SK-N-SH (cell line): ENCODE measurements around the gene ATP6V1B1. TPM values are rescaled to one million over a fixed set of nuclear protein-coding genes. Genes with fewer than 3 reads are reported as not detected.

Experiments
- CTCF ChIA-PET: fragments of 300-600, 350-600 bp; formaldehyde crosslinking; extraction: SDS; loops from one replicate; lab custom pipeline; 2021; lab: Yijun Ruan, JAX
- POLR2A ChIA-PET: fragments of 350-600 bp; sonication (Branson Sonifier 250); formaldehyde crosslinking; extraction: SDS; loops from one replicate; lab custom pipeline; 2020; ENCODE audit warnings: antibody characterized with exemption, inconsistent platforms; lab: Yijun Ruan, JAX
- DNase-seq: peaks from one replicate; pipeline ENCODE4 v3.0.0; 2012
- H2AFZ ChIP-seq: fragments of 200-600 bp; sonication (generic); 2 replicates; pipeline ENCODE4 v1.8.1; 2016; ENCODE audit warnings: antibody characterized with exemption, mild to moderate bottlenecking, low read depth
- H3F3A ChIP-seq: fragments of 200-600 bp; sonication (generic); replicated peaks from 2 replicates; pipeline ENCODE3; 2016; ENCODE audit warnings: antibody characterized with exemption, mild to moderate bottlenecking; ENCODE audit not compliant: insufficient read depth
- H3K27ac ChIP-seq, 2 experiments: fragments of 200-500 bp in 1 of 2; fragments of 200-600 bp in 1 of 2; sonication (Bioruptor generic) in 1 of 2; sonication (generic), shearing (Covaris generic) in 1 of 2; 2 replicates each; pipeline versions ENCODE4 v1.5.1 to v1.6.1; 2014 to 2016; ENCODE audit warnings: low read depth in 2 of 2, inconsistent platforms in 1 of 2, low read length in 1 of 2, mild to moderate bottlenecking in 1 of 2, mixed read lengths in 1 of 2
- H3K27me3 ChIP-seq: fragments of 200-600 bp; sonication (generic), shearing (Covaris generic); 2 replicates; pipeline ENCODE4 v1.6.1; 2016; ENCODE audit warnings: mixed run types; ENCODE audit not compliant: insufficient read depth
- H3K36me3 ChIP-seq, 2 experiments: fragments of 200-500 bp in 1 of 2; fragments of 200-600 bp in 1 of 2; sonication (Bioruptor generic) in 1 of 2; sonication (generic) in 1 of 2; replicated peaks in 1 of 2; 2 replicates each; pipeline versions ENCODE3 to v1.5.1; 2014 to 2016; ENCODE audit warnings: low read length in 1 of 2, mild to moderate bottlenecking in 1 of 2; ENCODE audit not compliant: insufficient read depth in 2 of 2, control insufficient read depth in 1 of 2
- H3K4me1 ChIP-seq, 2 experiments: fragments of 200-500 bp in 1 of 2; fragments of 200-600 bp in 1 of 2; sonication (Bioruptor generic) in 1 of 2; sonication (generic), shearing (Covaris generic) in 1 of 2; 2 replicates each; pipeline versions ENCODE4 v1.5.1 to v1.6.1; 2014 to 2016; ENCODE audit warnings: low read depth in 1 of 2, low read length in 1 of 2, mixed run types in 1 of 2; ENCODE audit not compliant: insufficient read depth in 2 of 2, control insufficient read depth in 1 of 2
- H3K4me2 ChIP-seq: fragments of 200-600 bp; sonication (generic), shearing (Covaris generic); 2 replicates; pipeline ENCODE4 v1.6.1; 2017; ENCODE audit warnings: mixed run types
- H3K4me3 ChIP-seq, 2 experiments: fragments of 200-500 bp in 1 of 2; fragments of 200-600 bp in 1 of 2; sonication (Bioruptor generic) in 1 of 2; sonication (generic), shearing (Covaris generic) in 1 of 2; 2 replicates each; pipeline versions ENCODE4 v1.5.1 to v1.8.1; 2014 to 2016; ENCODE audit warnings: low read depth in 2 of 2, inconsistent platforms in 1 of 2, low read length in 1 of 2, mild to moderate bottlenecking in 1 of 2, mixed read lengths in 1 of 2, moderate library complexity in 1 of 2
- H3K79me2 ChIP-seq: fragments of 200-600 bp; sonication (generic); 2 replicates; pipeline ENCODE4 v1.8.1; 2017; ENCODE audit warnings: mild to moderate bottlenecking; ENCODE audit not compliant: insufficient read depth
- H3K9ac ChIP-seq: fragments of 200-600 bp; sonication (generic); 2 replicates; pipeline ENCODE4 v1.6.1; 2017; ENCODE audit warnings: mixed run types
- H3K9me2 ChIP-seq: fragments of 200-600 bp; sonication (generic); 2 replicates; pipeline ENCODE4 v1.6.1; 2017; ENCODE audit warnings: mixed run types
- H3K9me3 ChIP-seq: fragments of 200-600 bp; sonication (generic); 2 replicates; pipeline ENCODE4 v1.6.1; 2017; ENCODE audit warnings: mixed run types, mild to moderate bottlenecking, moderate library complexity
- H4K20me1 ChIP-seq: fragments of 200-600 bp; sonication (generic); 2 replicates; pipeline ENCODE4 v1.6.1; 2017; ENCODE audit warnings: mild to moderate bottlenecking, mixed run types; ENCODE audit not compliant: insufficient read depth
- EZH2phosphoT487 ChIP-seq: fragments of 200-600 bp; sonication (generic); IDR thresholded peaks from 2 replicates; pipeline ENCODE4 v1.6.1; 2017; ENCODE audit warnings: low read depth, mixed run types, mild to moderate bottlenecking, antibody characterized with exemption, moderate library complexity, borderline replicate concordance
- FOSL2 ChIP-seq: IDR thresholded peaks from 2 replicates; pipeline ENCODE4 v1.4.0; 2012; ENCODE audit warnings: low read depth, mild to moderate bottlenecking, moderate library complexity, borderline replicate concordance
- FOXJ3 ChIP-seq: sonication (generic); formaldehyde crosslinking; IDR thresholded peaks from 2 replicates; pipeline ENCODE4 v1.5.1; 2020; ENCODE audit warnings: mild to moderate bottlenecking, missing genetic modification reagents
- GABPA ChIP-seq: IDR thresholded peaks from 2 replicates; pipeline ENCODE4 v1.4.0; 2012; ENCODE audit warnings: low read depth, mild to moderate bottlenecking
- GATA2 ChIP-seq: sonication (generic); formaldehyde crosslinking; IDR thresholded peaks from 2 replicates; pipeline ENCODE4 v1.5.0; 2020; ENCODE audit warnings: mild to moderate bottlenecking, missing genetic modification reagents
- NRF1 ChIP-seq: IDR thresholded peaks from 2 replicates; pipeline ENCODE4 v1.6.1; 2012; ENCODE audit warnings: low read depth, mild to moderate bottlenecking, low read length
- RCOR1 ChIP-seq: fragments of 150-350 bp; IDR thresholded peaks from 2 replicates; pipeline ENCODE4 v1.6.1; 2017; ENCODE audit warnings: antibody characterized with exemption, low read length
- RFX5 ChIP-seq: IDR thresholded peaks from 2 replicates; pipeline ENCODE4 v1.6.1; 2012; ENCODE audit warnings: mild to moderate bottlenecking, improper control_type of control experiment, low read length
- TAF1 ChIP-seq: IDR thresholded peaks from 2 replicates; pipeline ENCODE4 v1.6.1; 2012; ENCODE audit warnings: low read depth, mild to moderate bottlenecking, low read length, moderate library complexity, borderline replicate concordance
- TCF12 ChIP-seq: IDR thresholded peaks from 2 replicates; pipeline ENCODE4 v1.4.0; 2012
- YY1 ChIP-seq: IDR thresholded peaks from 2 replicates; pipeline ENCODE4 v1.4.0; 2012; ENCODE audit warnings: low read depth, mild to moderate bottlenecking
- WGBS: methylation state at CpG from one replicate; pipeline ENCODE4 v1.1.6; 2017; ENCODE audit warnings: low lambda C conversion rate; 5-methylcytosine and 5-hydroxymethylcytosine counted together
- polyA plus RNA-seq, 3 experiments: library from polyadenylated mRNA; depleted of rRNA; stranded (reverse); fragments of >200 nt; gene quantifications; 2 replicates each; pipeline ENCODE4 v1.2.3, GENCODE V29; 2012
- TF ChIP-seq, protein P1 (sequence below): fragments of 150-350 bp; IDR thresholded peaks from 2 replicates; pipeline ENCODE4 v1.6.1; 2016; ENCODE audit warnings: mild to moderate bottlenecking, low read depth, low read length
- TF ChIP-seq, protein P2 (sequence below): IDR thresholded peaks from 2 replicates; pipeline ENCODE4 v1.4.0; 2012; ENCODE audit warnings: low read depth
- TF ChIP-seq, protein P3 (sequence below): fragments of 150-350 bp; IDR thresholded peaks from 2 replicates; pipeline ENCODE4 v1.6.1; 2017; ENCODE audit warnings: antibody characterized with exemption, low read length, low read depth, borderline replicate concordance
- TF ChIP-seq, protein P4 (sequence below): IDR thresholded peaks from 2 replicates; pipeline ENCODE4; 2012
- TF ChIP-seq, protein P5 (sequence below): IDR thresholded peaks from 2 replicates; pipeline ENCODE4 v1.6.1; 2012; ENCODE audit warnings: mild to moderate bottlenecking, low read depth, low read length, moderate library complexity

Gene ATP6V1B1
- polyA plus RNA-seq, 1 of the 3 experiments (the other 2 are of a cell fraction): 4.9 TPM

DNA sequence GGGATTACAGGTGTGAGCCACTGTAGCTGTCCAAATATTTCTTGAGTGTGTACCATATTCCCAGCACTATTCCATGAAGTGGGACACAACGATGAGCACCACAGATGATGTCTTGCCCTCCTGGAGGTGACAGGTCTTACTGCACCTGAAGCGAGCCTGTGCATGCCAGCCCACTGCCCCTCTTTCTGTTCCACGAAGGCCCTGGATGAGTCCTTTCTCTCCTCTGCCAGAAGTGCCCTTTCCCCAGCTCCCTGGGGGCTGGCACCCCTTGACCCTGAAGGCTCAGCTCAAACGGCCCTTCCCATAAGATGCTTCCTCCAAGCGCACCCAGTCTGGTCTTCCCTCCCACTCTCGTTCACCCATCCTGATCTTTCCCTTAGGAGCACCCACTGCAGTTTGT, 5.5 kb downstream of the ATP6V1B1 start:
- H4K20me1 ChIP-seq: no peaks in the 10 kb centered on the region
- H3K36me3 ChIP-seq: no peaks in the 10 kb centered on the region
- H3K27ac ChIP-seq: no peak overlapping the region
- H3K9me2 ChIP-seq: no peaks in the 10 kb centered on the region
- no peaks in the 10 kb centered on the region for H3K27me3 ChIP-seq
- ChIA-PET CTCF (interaction anchor here (1.0 to 8.6 kb wide), 5 partner anchors 21 to 151 kb away, joined by 4 to 127 read pairs (median 11); partner anchors contain the start of gene FIGLA), POLR2A (no interaction called here)
- DNase-seq: no peak
- 73% methylated on average over 6 of the region's 6 CpGs for WGBS
- H3K9me3 ChIP-seq: no peaks in the 10 kb centered on the region
- peaks cover 3% of the 10 kb centered on the region for H3F3A ChIP-seq
- H2AFZ ChIP-seq: no peak overlapping the region
- no peak overlapping the region for H3K9ac ChIP-seq
- H3K79me2 ChIP-seq: no peaks in the 10 kb centered on the region
- TF ChIP-seq GATA2 (CRISPR knock-in tag) (no peak), NRF1 (no peak), RFX5 (no peak), FOSL2 (no peak), TCF12 (no peak), TAF1 (no peak), EZH2phosphoT487 (no peak), GABPA (no peak)
- TF ChIP-seq, protein P1, sequence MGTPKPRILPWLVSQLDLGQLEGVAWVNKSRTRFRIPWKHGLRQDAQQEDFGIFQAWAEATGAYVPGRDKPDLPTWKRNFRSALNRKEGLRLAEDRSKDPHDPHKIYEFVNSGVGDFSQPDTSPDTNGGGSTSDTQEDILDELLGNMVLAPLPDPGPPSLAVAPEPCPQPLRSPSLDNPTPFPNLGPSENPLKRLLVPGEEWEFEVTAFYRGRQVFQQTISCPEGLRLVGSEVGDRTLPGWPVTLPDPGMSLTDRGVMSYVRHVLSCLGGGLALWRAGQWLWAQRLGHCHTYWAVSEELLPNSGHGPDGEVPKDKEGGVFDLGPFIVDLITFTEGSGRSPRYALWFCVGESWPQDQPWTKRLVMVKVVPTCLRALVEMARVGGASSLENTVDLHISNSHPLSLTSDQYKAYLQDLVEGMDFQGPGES: no peak
- TF ChIP-seq, protein P2, sequence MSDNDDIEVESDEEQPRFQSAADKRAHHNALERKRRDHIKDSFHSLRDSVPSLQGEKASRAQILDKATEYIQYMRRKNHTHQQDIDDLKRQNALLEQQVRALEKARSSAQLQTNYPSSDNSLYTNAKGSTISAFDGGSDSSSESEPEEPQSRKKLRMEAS: no peak
- TF ChIP-seq, protein P3, sequence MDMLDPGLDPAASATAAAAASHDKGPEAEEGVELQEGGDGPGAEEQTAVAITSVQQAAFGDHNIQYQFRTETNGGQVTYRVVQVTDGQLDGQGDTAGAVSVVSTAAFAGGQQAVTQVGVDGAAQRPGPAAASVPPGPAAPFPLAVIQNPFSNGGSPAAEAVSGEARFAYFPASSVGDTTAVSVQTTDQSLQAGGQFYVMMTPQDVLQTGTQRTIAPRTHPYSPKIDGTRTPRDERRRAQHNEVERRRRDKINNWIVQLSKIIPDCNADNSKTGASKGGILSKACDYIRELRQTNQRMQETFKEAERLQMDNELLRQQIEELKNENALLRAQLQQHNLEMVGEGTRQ: no peak
- H3K4me3 ChIP-seq: no peak overlapping the region
- peaks cover 0 to 19% of the 10 kb centered on the region in 2 experiments; a peak in 1 of 4 replicates for H3K4me1 ChIP-seq
- H3K4me2 ChIP-seq: no peak overlapping the region

DNA sequence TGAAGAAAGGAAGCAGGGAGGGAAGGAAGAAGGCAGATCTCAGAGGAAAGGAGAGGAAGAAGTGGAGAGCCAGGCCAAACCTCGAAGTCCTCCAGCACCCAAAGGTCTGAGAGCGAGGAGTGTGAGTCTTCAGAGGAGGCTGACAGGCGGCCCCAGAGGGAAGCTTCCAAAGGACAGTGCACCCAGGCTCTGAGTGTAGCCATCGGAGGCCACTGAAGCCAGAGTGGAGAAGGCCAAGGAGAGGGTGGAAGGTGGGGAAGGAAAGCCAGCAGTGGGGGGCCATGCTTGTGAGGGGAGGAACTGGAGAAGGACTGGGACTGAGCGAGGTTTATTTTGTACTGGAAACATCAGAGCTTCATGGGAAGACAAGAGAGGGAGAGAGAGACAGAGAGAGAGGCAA, 6.0 kb downstream of the ATP6V1B1 start:
- Histone ChIP-seq H3K4me2 (no peak overlapping the region), H3K9me3 (no peaks in the 10 kb centered on the region), H3K27me3 (no peaks in the 10 kb centered on the region), H3K4me3 (no peak overlapping the region), H3K4me1 (peaks cover 0 to 19% of the 10 kb centered on the region in 2 experiments; a peak in 1 of 4 replicates), H4K20me1 (no peaks in the 10 kb centered on the region), H3K36me3 (no peaks in the 10 kb centered on the region), H2AFZ (no peak overlapping the region), H3K9ac (no peak overlapping the region), H3K27ac (no peak overlapping the region), H3K79me2 (no peaks in the 10 kb centered on the region), H3F3A (peaks cover 3% of the 10 kb centered on the region), H3K9me2 (no peaks in the 10 kb centered on the region)
- WGBS: 82% methylated on average over 5 of the region's 5 CpGs
- no peak for DNase-seq
- POLR2A ChIA-PET: no interaction called here
- CTCF ChIA-PET: interaction anchor here (0.8 to 8.6 kb wide), 8 partner anchors 21 to 151 kb away, joined by 3 to 127 read pairs (median 4); partner anchors contain the start of gene FIGLA
- TF ChIP-seq, protein P4, sequence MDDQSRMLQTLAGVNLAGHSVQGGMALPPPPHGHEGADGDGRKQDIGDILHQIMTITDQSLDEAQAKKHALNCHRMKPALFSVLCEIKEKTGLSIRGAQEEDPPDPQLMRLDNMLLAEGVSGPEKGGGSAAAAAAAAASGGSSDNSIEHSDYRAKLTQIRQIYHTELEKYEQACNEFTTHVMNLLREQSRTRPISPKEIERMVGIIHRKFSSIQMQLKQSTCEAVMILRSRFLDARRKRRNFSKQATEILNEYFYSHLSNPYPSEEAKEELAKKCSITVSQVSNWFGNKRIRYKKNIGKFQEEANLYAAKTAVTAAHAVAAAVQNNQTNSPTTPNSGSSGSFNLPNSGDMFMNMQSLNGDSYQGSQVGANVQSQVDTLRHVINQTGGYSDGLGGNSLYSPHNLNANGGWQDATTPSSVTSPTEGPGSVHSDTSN: no peak
- TF ChIP-seq RCOR1 (no peak), FOXJ3 (no peak), TAF1 (no peak), YY1 (no peak), GABPA (no peak)
- TF ChIP-seq, protein P5, sequence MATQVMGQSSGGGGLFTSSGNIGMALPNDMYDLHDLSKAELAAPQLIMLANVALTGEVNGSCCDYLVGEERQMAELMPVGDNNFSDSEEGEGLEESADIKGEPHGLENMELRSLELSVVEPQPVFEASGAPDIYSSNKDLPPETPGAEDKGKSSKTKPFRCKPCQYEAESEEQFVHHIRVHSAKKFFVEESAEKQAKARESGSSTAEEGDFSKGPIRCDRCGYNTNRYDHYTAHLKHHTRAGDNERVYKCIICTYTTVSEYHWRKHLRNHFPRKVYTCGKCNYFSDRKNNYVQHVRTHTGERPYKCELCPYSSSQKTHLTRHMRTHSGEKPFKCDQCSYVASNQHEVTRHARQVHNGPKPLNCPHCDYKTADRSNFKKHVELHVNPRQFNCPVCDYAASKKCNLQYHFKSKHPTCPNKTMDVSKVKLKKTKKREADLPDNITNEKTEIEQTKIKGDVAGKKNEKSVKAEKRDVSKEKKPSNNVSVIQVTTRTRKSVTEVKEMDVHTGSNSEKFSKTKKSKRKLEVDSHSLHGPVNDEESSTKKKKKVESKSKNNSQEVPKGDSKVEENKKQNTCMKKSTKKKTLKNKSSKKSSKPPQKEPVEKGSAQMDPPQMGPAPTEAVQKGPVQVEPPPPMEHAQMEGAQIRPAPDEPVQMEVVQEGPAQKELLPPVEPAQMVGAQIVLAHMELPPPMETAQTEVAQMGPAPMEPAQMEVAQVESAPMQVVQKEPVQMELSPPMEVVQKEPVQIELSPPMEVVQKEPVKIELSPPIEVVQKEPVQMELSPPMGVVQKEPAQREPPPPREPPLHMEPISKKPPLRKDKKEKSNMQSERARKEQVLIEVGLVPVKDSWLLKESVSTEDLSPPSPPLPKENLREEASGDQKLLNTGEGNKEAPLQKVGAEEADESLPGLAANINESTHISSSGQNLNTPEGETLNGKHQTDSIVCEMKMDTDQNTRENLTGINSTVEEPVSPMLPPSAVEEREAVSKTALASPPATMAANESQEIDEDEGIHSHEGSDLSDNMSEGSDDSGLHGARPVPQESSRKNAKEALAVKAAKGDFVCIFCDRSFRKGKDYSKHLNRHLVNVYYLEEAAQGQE: no peak
- TF ChIP-seq, all 33 proteins: peak for 0
